Muscle layer of colon (tissue), 2 donors: ENCODE measurements around the gene ZNF324B.
"Not testable (repeated sequence)": the region's sequence is repeated elsewhere in the genome, so short reads cannot be mapped to it uniquely, and the experiment has no call there.

Experiments
- H3K27ac ChIP-seq: one replicate; pipeline ENCODE4 v1.7.0; 2013; ENCODE audit warnings: low read depth, mild to moderate bottlenecking, low read length, moderate library complexity
- H3K27me3 ChIP-seq, 2 donors: one replicate each; pipeline ENCODE4 v1.7.0; 2013; ENCODE audit warnings: low read length in 2 of 2, mild to moderate bottlenecking in 2 of 2; ENCODE audit not compliant: insufficient read depth in 2 of 2, control insufficient read depth in 1 of 2
- H3K36me3 ChIP-seq: one replicate; pipeline ENCODE4 v1.7.0; 2013; ENCODE audit warnings: mild to moderate bottlenecking, low read length; ENCODE audit not compliant: insufficient read depth
- H3K4me1 ChIP-seq: one replicate; pipeline ENCODE4 v1.7.0; 2013; ENCODE audit warnings: mild to moderate bottlenecking, low read length; ENCODE audit not compliant: insufficient read depth
- H3K4me3 ChIP-seq, 2 donors: one replicate each; pipeline ENCODE4 v1.7.0; 2013; ENCODE audit warnings: low read length in 2 of 2, low read depth in 1 of 2, mild to moderate bottlenecking in 1 of 2, moderate library complexity in 1 of 2
- H3K9ac ChIP-seq: one replicate; pipeline ENCODE4 v1.7.0; 2013; ENCODE audit warnings: low read length
- H3K9me3 ChIP-seq: one replicate; pipeline ENCODE4 v1.7.0; 2013; ENCODE audit warnings: mild to moderate bottlenecking, low read length
- donor health status: abdominal sarcoma.
- donor health status: Adenocarcinoma of cecum.

ZNF324B gene

GRCh38 chr19:58475714-58476497 lies 24.5 kb downstream of the ZNF324B start, which contains the start of gene ZNF446:
Gene ZNF446, plus strand, starts transcription at chr19:58476352. Its CDS starts 867 bp downstream, at chr19:58477219.
- H3K4me1 ChIP-seq = peaks cover 18% of the 10 kb centered on the region
- no peaks in the 10 kb centered on the region for H3K9me3 ChIP-seq
- no peaks in the 10 kb centered on the region for H3K27me3 ChIP-seq
- H3K27ac ChIP-seq = peak within 1 kb of the TSS; percentile 53
- H3K9ac ChIP-seq = peak within 1 kb of the TSS; percentile 63
- H3K4me3 ChIP-seq = peak within 1 kb of the TSS; percentile 39 to 88
- H3K36me3 ChIP-seq = peaks cover 28% of the 10 kb centered on the region

GRCh38 chr19:58476498-58477015 lies 25.1 kb downstream of the ZNF324B start:
- Histone ChIP-seq H3K36me3 (peaks cover 32% of the 10 kb centered on the region), H3K27ac (peak overlapping the region; percentile 53), H3K9ac (peak overlapping the region; percentile 63), H3K4me3 (peak overlapping the region; percentile 39 to 88), H3K4me1 (peaks cover 18% of the 10 kb centered on the region), H3K27me3 (no peaks in the 10 kb centered on the region), H3K9me3 (no peaks in the 10 kb centered on the region)

- Histone ChIP-seq H3K27ac (peak overlapping the region; percentile 53), H3K4me3 (peak overlapping the region in 1 of 2 donors; percentile 88), H3K4me1 (peaks cover 18% of the 10 kb centered on the region), H3K27me3 (no peaks in the 10 kb centered on the region), H3K36me3 (peaks cover 27% of the 10 kb centered on the region), H3K9ac (peak overlapping the region; percentile 63), H3K9me3 (no peaks in the 10 kb centered on the region)
Observed at GRCh38 chr19:58477130-58477529, 25.7 kb downstream of the ZNF324B start.

- no peak overlapping the region for H3K4me3 ChIP-seq
- peaks cover 20% of the 10 kb centered on the region for H3K36me3 ChIP-seq
- H3K27ac ChIP-seq = no peak overlapping the region
- peaks cover 18% of the 10 kb centered on the region for H3K4me1 ChIP-seq
- H3K9ac ChIP-seq = no peak overlapping the region
- no peaks in the 10 kb centered on the region for H3K27me3 ChIP-seq
- H3K9me3 ChIP-seq = no peaks in the 10 kb centered on the region
Observed at GRCh38 chr19:58477871-58478270, 26.4 kb downstream of the ZNF324B start.

GRCh38 chr19:58479303-58479702 lies 27.9 kb downstream of the ZNF324B start:
- no peaks in the 10 kb centered on the region for H3K9me3 ChIP-seq
- peaks cover 16% of the 10 kb centered on the region for H3K36me3 ChIP-seq
- no peak overlapping the region for H3K4me3 ChIP-seq
- H3K4me1 ChIP-seq = peaks cover 18% of the 10 kb centered on the region
- H3K9ac ChIP-seq = no peak overlapping the region
- H3K27me3 ChIP-seq = no peaks in the 10 kb centered on the region
- H3K27ac ChIP-seq = no peak overlapping the region

- Histone ChIP-seq H3K9me3 (no peaks in the 10 kb centered on the region), H3K27ac (no peak overlapping the region), H3K27me3 (no peaks in the 10 kb centered on the region), H3K4me1 (peaks cover 16% of the 10 kb centered on the region), H3K4me3 (no peak overlapping the region), H3K9ac (no peak overlapping the region), H3K36me3 (peaks cover 16% of the 10 kb centered on the region)
Observed at GRCh38 chr19:58479736-58480480, 28.5 kb downstream of the ZNF324B start.

- H3K27me3 ChIP-seq = no peaks in the 10 kb centered on the region
- H3K27ac ChIP-seq = no peak overlapping the region
- no peak overlapping the region for H3K4me3 ChIP-seq
- no peak overlapping the region for H3K9ac ChIP-seq
- H3K36me3 ChIP-seq = peaks cover 16% of the 10 kb centered on the region
- no peaks in the 10 kb centered on the region for H3K9me3 ChIP-seq
- H3K4me1 ChIP-seq = peaks cover 11% of the 10 kb centered on the region
Observed at GRCh38 chr19:58480481-58480830, 29.0 kb downstream of the ZNF324B start.

GRCh38 chr19:58480831-58481230 lies 29.4 kb downstream of the ZNF324B start:
- Histone ChIP-seq H3K36me3 (peaks cover 16% of the 10 kb centered on the region), H3K27me3 (no peaks in the 10 kb centered on the region), H3K27ac (no peak overlapping the region), H3K9me3 (no peaks in the 10 kb centered on the region), H3K4me3 (no peak overlapping the region), H3K4me1 (peaks cover 10% of the 10 kb centered on the region), H3K9ac (no peak overlapping the region)

- peaks cover 2% of the 10 kb centered on the region for H3K4me1 ChIP-seq
- no peak overlapping the region for H3K27ac ChIP-seq
- no peak overlapping the region for H3K9ac ChIP-seq
- H3K36me3 ChIP-seq = peaks cover 16% of the 10 kb centered on the region
- H3K27me3 ChIP-seq = no peaks in the 10 kb centered on the region
- H3K9me3 ChIP-seq = no peaks in the 10 kb centered on the region
- H3K4me3 ChIP-seq = no peak overlapping the region
Observed at GRCh38 chr19:58482372-58482771, 30.9 kb downstream of the ZNF324B start.

- H3K27me3 ChIP-seq = no peaks in the 10 kb centered on the region
- H3K27ac ChIP-seq = no peak overlapping the region
- H3K4me1 ChIP-seq = no peaks in the 10 kb centered on the region
- H3K9ac ChIP-seq = no peak overlapping the region
- H3K36me3 ChIP-seq = peaks cover 11% of the 10 kb centered on the region
- H3K9me3 ChIP-seq = no peaks in the 10 kb centered on the region
- H3K4me3 ChIP-seq = no peak overlapping the region
Observed at GRCh38 chr19:58483776-58484175, 32.4 kb downstream of the ZNF324B start.

GRCh38 chr19:58484349-58484748 lies 32.9 kb downstream of the ZNF324B start:
- H3K36me3 ChIP-seq, H3K27me3 ChIP-seq, H3K4me1 ChIP-seq, H3K27ac ChIP-seq, H3K9me3 ChIP-seq, H3K9ac ChIP-seq, H3K4me3 ChIP-seq: not testable (repeated sequence)
